Esophagus squamous epithelium (tissue), 4 donors: ENCODE measurements around the gene OSGIN1. TPM values are rescaled to one million over a fixed set of nuclear protein-coding genes. Genes with fewer than 3 reads are reported as not detected.

Experiments used
- total RNA-seq, 4 donors: library from RNA; depleted of rRNA; stranded (reverse); fragments of >200 nt; gene quantifications; one replicate each; pipeline ENCODE4 v1.1.0, GENCODE V29; 2016

The OSGIN1 gene
- total RNA-seq, 4 donors from 2014 or later = 5.0 to 27.6 (median 11.1) TPM

Other genes with a start within 250 kb of the OSGIN1 start
- gene HSBP1, start 145.3 kb upstream of the OSGIN1 start, total RNA-seq = 10 to 100 TPM; 18.2 to 32.4 (median 23.3) TPM
- gene MLYCD, start 54.1 kb upstream of the OSGIN1 start, total RNA-seq = 1 to 10 TPM; 2.7 to 8.6 (median 2.9) TPM
- not detected for gene NECAB2, start 15.0 kb downstream of the OSGIN1 start, total RNA-seq
- gene SLC38A8, start 89.6 kb downstream of the OSGIN1 start, total RNA-seq = not detected
- 10 to 100 TPM; 36.3 to 77.6 (median 53.0) TPM for gene MBTPS1, start 163.7 kb downstream of the OSGIN1 start, total RNA-seq
- 1 to 10 TPM; 5.0 to 9.7 (median 8.6) TPM for gene HSDL1, start 191.9 kb downstream of the OSGIN1 start, total RNA-seq
- gene DNAAF1, start 192.1 kb downstream of the OSGIN1 start, total RNA-seq = under 1 TPM in 1 of 4 donors, not detected in 3; under 0.01 TPM
- gene TAF1C, start 233.8 kb downstream of the OSGIN1 start, total RNA-seq = 10 to 100 TPM; 23.9 to 43.7 (median 32.1) TPM
- gene ADAD2, start 237.9 kb downstream of the OSGIN1 start, total RNA-seq = 1 to 10 TPM in 3 of 4 donors, not detected in 1; 1.1 to 4.2 (median 1.9) TPM